Bronchial epithelial cell (primary cell): ENCODE results near the gene DUSP15. TPM values are rescaled to one million over a fixed set of nuclear protein-coding genes. Genes with fewer than 3 reads are reported as not detected.

Experiments
- DNase-seq: peaks from one replicate; pipeline ENCODE4 v3.0.0-alpha.2; 2010; ENCODE audit warnings: low read depth
- FAIRE-seq: peaks from 2 replicates; lab custom pipeline; 2011; peaks lifted over from hg19 to GRCh38; lab: Jason Lieb, UNC
- H3K27me3 ChIP-seq: 2 replicates; pipeline ENCODE4 v1.5.1; 2011; ENCODE audit warnings: low read length; ENCODE audit not compliant: control insufficient read depth, insufficient read depth
- H3K36me3 ChIP-seq: 2 replicates; pipeline ENCODE4 v1.5.1; 2011; ENCODE audit warnings: low read length; ENCODE audit not compliant: control insufficient read depth, insufficient read depth
- H3K4me3 ChIP-seq: 2 replicates; pipeline ENCODE4 v1.5.1; 2011; ENCODE audit warnings: mild to moderate bottlenecking, low read depth, low read length, control low read depth
- CTCF ChIP-seq: IDR thresholded peaks from 2 replicates; pipeline ENCODE4 v1.5.1; 2011; ENCODE audit warnings: mild to moderate bottlenecking, moderate library complexity, low read length, control low read depth, inconsistent platforms; ENCODE audit not compliant: insufficient read depth, severe bottlenecking
- total RNA-seq: library from RNA; depleted of rRNA; stranded (reverse); fragments of >200 nt; gene quantifications from 2 replicates; pipeline ENCODE4 v1.2.1, GENCODE V29; 2014

DUSP15 gene
- total RNA-seq, 1 donor from 2014 or later = not detected

GRCh38 chr20:31897541-31897940, 27.2 kb upstream of the DUSP15 start:
- Histone ChIP-seq H3K4me3 (no peak overlapping the region), H3K27me3 (peaks cover 2% of the 10 kb centered on the region), H3K36me3 (no peaks in the 10 kb centered on the region)
- FAIRE-seq = no peak
- TF ChIP-seq CTCF = no peak
- no peak for DNase-seq

DNA sequence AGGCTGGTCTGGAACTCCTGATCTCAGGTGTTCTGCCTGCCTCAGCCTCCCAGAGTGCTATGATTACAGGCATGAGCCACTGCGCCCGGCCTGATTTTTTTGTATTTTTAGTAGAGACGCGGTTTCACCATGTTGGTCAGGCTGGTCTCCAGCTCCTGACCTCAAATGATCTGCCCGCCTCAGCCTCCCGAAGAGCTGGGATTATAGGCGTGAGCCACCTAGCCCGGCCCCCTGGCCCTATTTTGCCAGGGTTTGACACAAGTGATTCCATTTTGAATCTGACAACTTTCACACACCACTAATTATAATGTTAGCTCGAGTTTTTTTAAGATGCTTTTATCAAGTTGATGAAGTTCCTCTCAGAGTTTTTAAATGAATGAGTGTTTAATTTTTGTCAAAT, 25.7 kb upstream of the DUSP15 start:
- FAIRE-seq (no peak), DNase-seq (no peak)
- Histone ChIP-seq H3K27me3 (peaks cover 2% of the 10 kb centered on the region), H3K4me3 (no peak overlapping the region), H3K36me3 (no peaks in the 10 kb centered on the region)
- no peak for TF ChIP-seq CTCF

- FAIRE-seq (no peak), DNase-seq (peak; percentile 63)
- TF ChIP-seq CTCF = no peak
- Histone ChIP-seq H3K27me3 (no peaks in the 10 kb centered on the region), H3K4me3 (no peak overlapping the region), H3K36me3 (no peaks in the 10 kb centered on the region)
Measured at GRCh38 chr20:31894980-31895675, 24.8 kb upstream of the DUSP15 start.

GRCh38 chr20:31890646-31891045, 20.3 kb upstream of the DUSP15 start:
- no peak for TF ChIP-seq CTCF
- no peaks in the 10 kb centered on the region for H3K27me3 ChIP-seq
- H3K4me3 ChIP-seq = no peak overlapping the region
- FAIRE-seq (no peak), DNase-seq (no peak)
- H3K36me3 ChIP-seq = no peaks in the 10 kb centered on the region

GRCh38 chr20:31883829-31884228, 13.5 kb upstream of the DUSP15 start:
- DNase-seq (no peak), FAIRE-seq (no peak)
- TF ChIP-seq CTCF = no peak
- Histone ChIP-seq H3K36me3 (no peaks in the 10 kb centered on the region), H3K27me3 (no peaks in the 10 kb centered on the region), H3K4me3 (no peak overlapping the region)

GRCh38 chr20:31881945-31882344, 11.6 kb upstream of the DUSP15 start:
- Histone ChIP-seq H3K27me3 (no peaks in the 10 kb centered on the region), H3K4me3 (no peak overlapping the region), H3K36me3 (no peaks in the 10 kb centered on the region)
- no peak for DNase-seq
- no peak for FAIRE-seq
- TF ChIP-seq CTCF = no peak
